ENCODE results near the gene PATL1. TPM values are rescaled to one million over a fixed set of nuclear protein-coding genes. Genes with fewer than 3 reads are reported as not detected.
A peak's percentile ranks its signal among the peaks of the same experiment; 100 is the strongest.

Gene PATL1
- total and polyA plus RNA-seq, 9 donors, result 11.1 to 44.2 (median 30.8) TPM

- H3K9me3 ChIP-seq, result no peaks in the 10 kb centered on the region
- DNase-seq, result peak; percentile 37 to 63 (median 49)
- TF ChIP-seq POLR2A (IDR thresholded peaks at IDR 0.05), result no peak
- TF ChIP-seq CTCF (IDR thresholded peaks at IDR 0.05), result peak in 2 of 3 donors; percentile 29 to 37
- intact Hi-C loops (cut with DNase I), result no loop called here
- no peaks in the 10 kb centered on the region for H3K36me3 ChIP-seq
- 60 to 69% (median 62%) methylated on average over 1 of the region's 1 CpG for WGBS, 3 donors
- no peak overlapping the region for H3K4me3 ChIP-seq
- no peaks in the 10 kb centered on the region for H3K27me3 ChIP-seq
- no peak overlapping the region for H3K27ac ChIP-seq
- H3K4me1 ChIP-seq (ENCODE audit: insufficient read depth), result no peaks in the 10 kb centered on the region
Measured at GRCh38 chr11:59680287-59681154, 11.7 kb upstream of the PATL1 start.

GRCh38 chr11:59679347-59679746 is 10.5 kb upstream of the PATL1 start:
- Histone ChIP-seq H3K4me1 (ENCODE audit: insufficient read depth) (no peaks in the 10 kb centered on the region), H3K27ac (no peak overlapping the region), H3K36me3 (no peaks in the 10 kb centered on the region), H3K9me3 (no peaks in the 10 kb centered on the region), H3K4me3 (no peak overlapping the region), H3K27me3 (no peaks in the 10 kb centered on the region)
- no peak for DNase-seq
- TF ChIP-seq POLR2A (IDR thresholded peaks at IDR 0.05) (no peak), CTCF (IDR thresholded peaks at IDR 0.05) (no peak), EP300 (IDR thresholded peaks at IDR 0.05) (no peak)
- intact Hi-C loops (cut with DNase I), result no loop called here

GRCh38 chr11:59678813-59679165 is 10.0 kb upstream of the PATL1 start:
- Histone ChIP-seq H3K27ac (no peak overlapping the region), H3K4me3 (no peak overlapping the region), H3K4me1 (ENCODE audit: insufficient read depth) (no peaks in the 10 kb centered on the region), H3K9me3 (no peaks in the 10 kb centered on the region), H3K27me3 (no peaks in the 10 kb centered on the region), H3K36me3 (no peaks in the 10 kb centered on the region)
- TF ChIP-seq POLR2A (IDR thresholded peaks at IDR 0.05) (no peak), CTCF (IDR thresholded peaks at IDR 0.05) (no peak), EP300 (IDR thresholded peaks at IDR 0.05) (no peak)
- intact Hi-C loops (cut with DNase I), result no loop called here
- DNase-seq, result no peak
- WGBS, 3 donors, result 90 to 93% (median 92%) methylated on average over 3 of the region's 3 CpGs

GRCh38 chr11:59678118-59678812 is 9.4 kb upstream of the PATL1 start:
- TF ChIP-seq EP300 (IDR thresholded peaks at IDR 0.05) (no peak), CTCF (IDR thresholded peaks at IDR 0.05) (no peak), POLR2A (IDR thresholded peaks at IDR 0.05) (no peak)
- intact Hi-C loops (cut with DNase I), result no loop called here

More at GRCh38 chr11:59678118-59678812, 9.4 kb upstream of the PATL1 start:
- WGBS, 3 donors, result 85 to 88% (median 86%) methylated on average over 2 of the region's 2 CpGs
- DNase-seq, result no peak
- no peak overlapping the region for H3K27ac ChIP-seq
- H3K27me3 ChIP-seq, result no peaks in the 10 kb centered on the region
- no peak overlapping the region for H3K4me3 ChIP-seq
- no peaks in the 10 kb centered on the region for H3K9me3 ChIP-seq
- H3K4me1 ChIP-seq (ENCODE audit: insufficient read depth), result no peaks in the 10 kb centered on the region
- no peaks in the 10 kb centered on the region for H3K36me3 ChIP-seq

Measured in ovary (tissue), 9 donors.